ENCODE measurements around the gene GCLC.

The GCLC gene

DNA sequence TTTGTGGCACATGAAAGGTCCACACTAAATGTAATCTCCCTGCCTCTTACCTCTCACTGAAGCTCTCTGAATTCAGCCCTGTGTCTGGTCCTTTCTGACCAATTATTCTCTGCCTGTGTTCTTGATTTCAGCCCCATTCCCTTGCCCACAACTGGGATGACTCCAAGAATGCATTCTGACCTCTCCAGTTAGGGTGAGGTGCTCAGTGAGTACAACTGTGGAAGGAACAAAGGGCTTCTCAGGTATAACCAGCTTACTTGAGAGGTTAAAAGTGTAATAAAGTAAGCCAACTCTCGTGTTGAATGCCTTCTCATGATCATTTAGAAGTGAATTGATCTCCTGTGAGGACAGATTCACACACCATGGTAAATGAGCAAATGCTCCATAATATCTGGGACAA, 88.1 kb downstream of the GCLC start:
- Histone ChIP-seq H3K9ac (ENCODE audit: insufficient read length) (no peak overlapping the region), H3K36me3 (ENCODE audit: insufficient read depth, low read length) (no peaks in the 10 kb centered on the region), H3K4me3 (no peak overlapping the region), H3K9me3 (ENCODE audit: low read depth, low read length) (no peaks in the 10 kb centered on the region), H3K27ac (no peak overlapping the region)
- DNase-seq (ENCODE audit: low read depth, low spot score): no peak
- TF ChIP-seq POLR2AphosphoS5 (IDR thresholded peaks at IDR 0.05; ENCODE audit: borderline replicate concordance, low read depth, low read length): no peak
- TF ChIP-seq FOXP2 (optimal IDR thresholded peaks at IDR 0.05; ENCODE audit: control extremely low read depth, extremely low read length, insufficient read depth): no peak

DNA sequence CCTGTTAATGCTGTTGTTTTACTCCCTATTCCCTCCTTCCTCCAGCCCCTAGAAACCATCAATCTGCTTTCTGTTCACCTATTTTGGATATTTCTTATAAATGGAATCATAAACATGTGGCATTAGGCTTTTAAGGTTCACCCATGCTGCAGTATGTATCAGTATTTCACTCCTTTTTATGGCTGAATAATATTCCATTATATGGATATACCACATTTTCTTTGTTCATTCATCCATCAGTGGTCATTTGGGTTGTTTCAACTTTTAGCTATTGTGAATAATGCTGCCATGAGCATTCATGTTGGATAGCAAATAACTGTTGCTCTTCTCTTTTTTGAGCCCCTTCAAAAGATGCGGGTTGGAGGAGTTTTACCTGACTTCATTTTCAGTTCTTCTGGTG, 89.2 kb downstream of the GCLC start:
- DNase-seq (ENCODE audit: low read depth, low spot score): no peak
- TF ChIP-seq EZH2 (IDR thresholded peaks at IDR 0.05): no peak
- TF ChIP-seq FOXP2 (optimal IDR thresholded peaks at IDR 0.05; ENCODE audit: control extremely low read depth, extremely low read length, insufficient read depth): no peak
- TF ChIP-seq POLR2AphosphoS5 (IDR thresholded peaks at IDR 0.05; ENCODE audit: borderline replicate concordance, low read depth, low read length): no peak

DNA sequence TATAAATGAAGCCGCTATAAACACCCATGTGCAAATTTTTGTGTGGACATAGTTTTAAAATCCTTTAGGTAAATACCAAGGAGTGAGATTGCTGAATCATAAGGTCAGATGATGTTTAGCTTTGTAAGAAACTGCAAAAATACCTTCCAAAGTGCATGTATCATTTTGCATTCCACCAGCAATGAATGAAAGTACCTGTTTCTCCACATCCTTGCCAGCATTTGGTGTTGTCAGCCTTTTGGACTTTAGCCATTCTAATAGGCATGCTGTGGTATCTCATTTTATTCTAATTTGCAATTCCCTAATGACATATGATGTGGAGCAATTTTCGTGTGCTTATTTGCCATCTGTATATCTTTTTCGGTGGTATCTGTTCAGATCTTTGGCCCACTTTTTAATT, 93.7 kb downstream of the GCLC start:
- Histone ChIP-seq H3K4me3 (no peak overlapping the region), H3K27ac (no peak overlapping the region), H3K9ac (ENCODE audit: insufficient read length) (no peak overlapping the region), H3K9me3 (ENCODE audit: low read depth, low read length) (peaks cover 5% of the 10 kb centered on the region; the same call in 1 of the 2 replicates), H3K36me3 (ENCODE audit: insufficient read depth, low read length) (no peaks in the 10 kb centered on the region)
- TF ChIP-seq POLR2AphosphoS5 (IDR thresholded peaks at IDR 0.05; ENCODE audit: borderline replicate concordance, low read depth, low read length) (no peak), FOXP2 (optimal IDR thresholded peaks at IDR 0.05; ENCODE audit: control extremely low read depth, extremely low read length, insufficient read depth) (no peak), EZH2 (IDR thresholded peaks at IDR 0.05) (no peak)
- no peak for DNase-seq (ENCODE audit: low read depth, low spot score)

More for the DNA sequence above, 89.2 kb downstream of the GCLC start:
- H3K9ac ChIP-seq (ENCODE audit: insufficient read length): no peak overlapping the region
- H3K27ac ChIP-seq: no peak overlapping the region
- no peak overlapping the region for H3K4me3 ChIP-seq
- H3K36me3 ChIP-seq (ENCODE audit: insufficient read depth, low read length): no peaks in the 10 kb centered on the region
- H3K9me3 ChIP-seq (ENCODE audit: low read depth, low read length): peaks cover 2% of the 10 kb centered on the region; the same call in 1 of the 2 replicates

DNA sequence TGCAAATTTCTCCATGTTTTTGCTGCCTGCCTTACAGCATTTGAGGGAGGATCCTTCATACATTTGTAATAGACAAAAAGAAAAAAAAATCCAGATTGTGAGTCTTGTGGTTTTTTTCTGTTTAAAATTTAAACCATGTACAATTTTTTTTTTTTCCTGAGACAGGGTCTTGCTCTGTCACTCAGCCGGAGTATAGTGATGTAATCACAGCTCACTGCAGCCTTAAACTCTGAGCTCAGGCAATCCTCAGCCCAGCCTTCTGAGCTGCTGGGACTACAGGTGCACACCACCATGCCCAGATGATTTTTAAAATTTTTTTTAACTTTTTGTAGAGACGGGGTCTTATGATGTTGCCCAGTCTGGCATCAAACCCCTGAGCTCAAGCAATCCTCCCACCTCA, 97.0 kb downstream of the GCLC start:
- no peak overlapping the region for H3K9ac ChIP-seq (ENCODE audit: insufficient read length)
- no peak for TF ChIP-seq POLR2AphosphoS5 (IDR thresholded peaks at IDR 0.05; ENCODE audit: borderline replicate concordance, low read depth, low read length)
- TF ChIP-seq FOXP2 (optimal IDR thresholded peaks at IDR 0.05; ENCODE audit: control extremely low read depth, extremely low read length, insufficient read depth): no peak
- no peak overlapping the region for H3K4me3 ChIP-seq
- H3K36me3 ChIP-seq (ENCODE audit: insufficient read depth, low read length): no peaks in the 10 kb centered on the region
- no peak for DNase-seq (ENCODE audit: low read depth, low spot score)
- peaks cover 5% of the 10 kb centered on the region; the same call in 1 of the 2 replicates for H3K9me3 ChIP-seq (ENCODE audit: low read depth, low read length)
- no peak overlapping the region for H3K27ac ChIP-seq

All from SK-N-MC (cell line).